ENCODE measurements around the gene CEP72. TPM values are rescaled to one million over a fixed set of nuclear protein-coding genes. Genes with fewer than 3 reads are reported as not detected.

Gene CEP72, protein sequence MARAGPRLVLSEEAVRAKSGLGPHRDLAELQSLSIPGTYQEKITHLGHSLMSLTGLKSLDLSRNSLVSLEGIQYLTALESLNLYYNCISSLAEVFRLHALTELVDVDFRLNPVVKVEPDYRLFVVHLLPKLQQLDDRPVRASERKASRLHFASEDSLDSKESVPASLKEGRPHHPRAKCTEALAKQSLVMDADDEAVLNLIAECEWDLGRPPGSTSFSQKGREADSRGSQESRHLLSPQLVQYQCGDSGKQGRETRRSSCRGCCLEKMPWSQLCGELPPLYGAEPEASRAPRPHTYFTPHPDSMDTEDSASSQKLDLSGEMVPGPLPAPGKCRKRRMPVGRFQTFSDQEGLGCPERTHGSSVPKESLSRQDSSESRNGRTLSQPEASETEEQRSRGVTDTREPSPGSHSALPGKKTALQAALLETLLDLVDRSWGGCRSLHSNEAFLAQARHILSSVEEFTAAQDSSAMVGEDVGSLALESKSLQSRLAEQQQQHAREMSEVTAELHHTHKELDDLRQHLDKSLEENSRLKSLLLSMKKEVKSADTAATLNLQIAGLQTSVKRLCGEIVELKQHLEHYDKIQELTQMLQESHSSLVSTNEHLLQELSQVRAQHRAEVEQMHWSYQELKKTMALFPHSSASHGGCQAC
- total RNA-seq: 10 to 100 TPM; 24.8 to 44.2 TPM

DNA sequence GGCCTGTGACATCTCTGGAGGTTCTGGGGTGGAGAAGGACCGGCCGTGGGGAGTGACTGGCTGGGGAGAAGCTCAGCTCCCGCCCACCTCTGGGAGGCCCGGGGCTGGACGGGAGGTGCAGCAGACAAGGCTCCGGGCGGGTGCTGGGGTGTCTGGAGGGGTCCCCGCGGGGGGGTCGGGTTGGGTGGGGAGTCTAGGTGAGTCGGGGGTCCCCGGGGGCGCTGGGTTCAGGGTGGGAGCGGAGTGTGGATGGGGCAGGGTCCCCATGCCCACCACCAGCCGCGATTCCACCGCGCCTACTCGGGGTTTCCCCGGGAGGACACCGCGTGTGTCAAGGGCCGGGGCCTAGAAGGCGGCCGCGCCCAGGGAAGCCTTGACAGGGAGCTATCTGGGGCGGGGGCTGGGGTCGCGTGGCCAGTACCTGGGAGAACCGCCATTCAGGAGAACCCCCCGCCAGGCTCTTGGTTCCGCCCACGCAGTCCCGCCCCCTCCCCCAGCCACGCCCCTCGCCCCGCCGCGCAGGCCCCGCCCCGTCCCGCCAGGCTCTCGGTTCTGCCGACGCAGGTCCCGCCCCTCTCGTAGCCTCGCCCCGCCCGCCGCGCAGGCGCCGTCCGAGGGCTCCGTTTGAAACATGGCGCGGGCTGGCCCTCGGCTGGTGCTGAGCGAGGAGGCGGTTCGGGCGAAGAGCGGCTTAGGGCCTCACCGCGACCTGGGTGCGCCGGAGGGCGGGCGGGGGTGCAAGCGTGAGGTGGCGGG, at the start of gene CEP72:
TSS of gene CEP72 (plus strand) at position 610 of the 756 bp plus-strand sequence. CDS start at position 632, 22 bp downstream.
- ATAC-seq (peak; percentile 93), DNase-seq (ENCODE audit: low spot score in 2 of 2) (peak; percentile 91 to 92)
- H3K36me3 Mint-ChIP-seq: peaks cover 15 to 37% of the 10 kb centered on the region in 2 donors
- H3K27ac Mint-ChIP-seq: peak within 1 kb of the TSS; percentile 88 to 91
- H3K9me3 Mint-ChIP-seq: peaks cover 0 to 5% of the 10 kb centered on the region in 2 donors

DNA sequence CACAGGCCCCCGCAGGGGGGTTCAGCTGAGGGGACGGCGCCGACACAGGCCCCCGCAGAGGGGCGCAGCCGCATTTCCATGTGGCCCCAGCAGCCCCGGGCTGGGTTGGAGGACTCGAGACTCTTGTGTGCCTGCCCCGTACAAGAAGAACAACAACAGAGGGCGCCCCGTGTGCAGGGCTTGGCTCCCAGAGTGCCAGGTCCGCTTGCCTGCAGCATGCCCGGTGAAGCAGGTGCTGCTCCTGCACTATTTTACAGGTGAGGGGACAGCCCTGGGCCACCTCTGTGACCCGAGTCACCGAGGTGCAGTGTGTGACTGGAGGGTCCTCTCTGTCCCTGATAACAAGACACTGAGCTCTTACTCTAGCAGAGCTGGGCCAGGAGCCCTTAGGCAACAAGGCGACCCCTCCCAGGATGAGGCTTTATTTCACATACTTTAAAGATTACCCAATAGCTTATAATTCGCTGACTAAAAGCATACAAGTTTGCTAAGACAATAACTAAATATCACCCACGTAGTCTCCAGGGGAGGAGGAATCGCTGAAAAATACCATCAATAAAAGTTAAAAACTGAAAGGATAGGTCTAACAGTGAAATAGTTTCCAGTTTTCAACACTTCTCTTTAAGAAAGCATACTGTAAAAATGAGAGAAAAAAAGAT, 46.2 kb upstream of the CEP72 start:
- Mint-ChIP-seq H3K9me3 (no peaks in the 10 kb centered on the region), H3K36me3 (no peaks in the 10 kb centered on the region), H3K27ac (no peak overlapping the region)
- ATAC-seq: no peak
- DNase-seq (ENCODE audit: low spot score in 2 of 2): no peak

DNA sequence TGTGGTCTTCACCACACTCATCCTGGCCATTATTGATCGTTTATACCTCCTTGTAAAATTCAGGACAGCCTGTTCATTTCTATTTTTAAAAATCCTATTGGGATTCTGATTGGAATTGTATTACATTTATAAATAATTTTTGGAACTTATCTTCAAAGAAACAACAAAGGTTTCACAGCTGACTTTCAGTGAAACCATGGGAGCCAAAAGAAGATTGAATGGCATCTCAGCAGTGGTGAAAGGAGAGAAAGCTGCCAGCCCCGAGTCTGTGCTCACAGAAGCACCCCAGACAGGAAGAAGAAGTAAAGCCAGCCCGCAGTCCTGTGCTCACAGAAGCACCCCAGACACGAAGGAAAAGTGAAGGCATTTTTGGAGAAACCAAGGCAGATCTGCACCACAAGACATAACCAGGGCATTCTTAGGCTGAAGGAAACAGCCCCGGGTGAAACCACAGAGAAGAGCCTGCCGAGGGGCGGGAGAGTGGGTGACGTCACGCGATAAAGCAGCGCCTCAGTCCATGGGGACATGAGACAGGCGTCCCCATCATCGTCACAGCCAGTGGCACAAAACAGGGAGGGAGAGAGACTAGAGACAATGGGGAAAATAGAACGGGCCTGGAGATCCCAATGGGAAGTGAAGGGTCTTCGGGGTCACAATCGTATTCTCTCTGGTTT, 45.4 kb upstream of the CEP72 start:
- ATAC-seq (no peak), DNase-seq (ENCODE audit: low spot score in 2 of 2) (no peak)
- Mint-ChIP-seq H3K36me3 (no peaks in the 10 kb centered on the region), H3K9me3 (no peaks in the 10 kb centered on the region), H3K27ac (no peak overlapping the region)

DNA sequence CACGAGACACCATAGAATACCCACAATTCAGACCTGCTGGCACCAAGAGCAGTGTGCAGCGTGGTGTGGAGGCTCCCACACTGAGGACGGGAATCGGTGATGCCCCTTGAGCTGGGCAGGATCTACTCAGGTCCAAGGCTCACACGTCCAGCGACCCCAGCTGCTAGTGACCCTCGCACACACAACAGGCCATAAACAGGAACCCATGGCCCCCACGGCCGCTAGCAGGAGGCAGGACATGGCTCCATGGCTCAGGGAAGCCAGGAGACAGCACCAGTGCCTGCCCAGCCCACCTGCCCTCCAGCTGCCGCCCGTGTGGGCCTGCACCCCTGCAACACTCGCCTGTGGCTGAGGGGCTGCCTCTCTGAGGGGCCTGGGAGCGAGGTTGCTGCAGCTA, 44.5 kb upstream of the CEP72 start:
- no peak for DNase-seq (ENCODE audit: low spot score in 2 of 2)
- no peak for ATAC-seq
- Mint-ChIP-seq H3K27ac (no peak overlapping the region), H3K36me3 (no peaks in the 10 kb centered on the region), H3K9me3 (no peaks in the 10 kb centered on the region)

DNA sequence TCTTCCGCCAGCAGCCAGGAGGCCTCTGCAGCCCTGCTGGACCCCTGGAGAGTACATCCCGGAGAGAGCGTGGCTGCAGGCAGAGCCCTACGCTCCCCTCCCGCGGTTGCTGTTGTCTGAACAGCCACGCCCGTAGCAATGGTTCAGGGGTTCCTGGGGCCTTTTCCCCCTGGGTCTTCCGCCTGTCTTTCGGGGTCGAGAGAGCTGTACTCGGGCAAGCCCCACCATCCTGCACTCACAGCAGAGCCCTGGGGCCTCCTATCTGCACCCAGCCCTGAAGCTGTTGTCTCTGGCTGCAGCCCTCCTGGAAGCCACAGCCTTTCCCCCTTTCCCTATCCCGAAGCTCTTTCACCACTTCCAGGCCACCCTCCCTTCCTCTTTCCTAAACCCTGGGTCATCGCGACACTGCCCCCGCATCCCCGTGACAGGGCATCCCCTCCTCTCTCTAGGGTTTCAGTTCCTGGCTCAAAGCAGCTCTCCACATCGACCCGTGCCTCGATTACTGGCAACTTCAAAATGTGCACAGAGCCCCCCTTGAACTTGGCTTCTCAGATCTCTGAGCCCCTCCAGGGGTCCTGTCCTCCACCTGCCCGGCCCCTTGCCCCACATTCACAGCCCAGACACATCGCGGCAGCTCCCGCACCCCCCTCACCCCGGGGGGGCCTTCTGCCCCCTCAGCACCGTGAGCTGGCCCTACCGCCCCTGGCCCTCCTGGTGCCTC, 43.9 kb upstream of the CEP72 start:
- Mint-ChIP-seq H3K27ac (no peak overlapping the region), H3K36me3 (no peaks in the 10 kb centered on the region), H3K9me3 (no peaks in the 10 kb centered on the region)
- no peak for ATAC-seq
- no peak for DNase-seq (ENCODE audit: low spot score in 2 of 2)

DNA sequence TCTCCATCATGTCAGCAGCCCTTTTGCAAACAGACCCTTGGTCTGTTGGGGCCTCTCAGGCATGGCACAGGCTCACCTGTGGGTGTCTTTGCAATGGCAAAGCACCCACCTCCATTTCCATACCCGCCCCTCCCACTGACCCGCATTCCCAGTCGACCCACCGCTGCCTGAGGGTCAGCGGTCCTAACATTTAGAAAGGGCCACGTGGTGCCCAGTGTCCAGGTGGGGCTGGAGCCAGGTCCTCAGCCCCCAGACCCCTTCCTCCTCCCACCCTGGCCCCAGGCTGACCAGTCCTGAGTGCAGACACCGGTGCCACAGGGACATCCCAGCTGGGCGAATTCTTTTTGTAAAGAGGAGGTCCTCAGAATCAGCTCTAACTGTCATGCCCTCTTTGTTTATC, 43.3 kb upstream of the CEP72 start:
- no peaks in the 10 kb centered on the region for H3K36me3 Mint-ChIP-seq
- H3K9me3 Mint-ChIP-seq: no peaks in the 10 kb centered on the region
- no peak for DNase-seq (ENCODE audit: low spot score in 2 of 2)
- no peak for ATAC-seq
- H3K27ac Mint-ChIP-seq: no peak overlapping the region

DNA sequence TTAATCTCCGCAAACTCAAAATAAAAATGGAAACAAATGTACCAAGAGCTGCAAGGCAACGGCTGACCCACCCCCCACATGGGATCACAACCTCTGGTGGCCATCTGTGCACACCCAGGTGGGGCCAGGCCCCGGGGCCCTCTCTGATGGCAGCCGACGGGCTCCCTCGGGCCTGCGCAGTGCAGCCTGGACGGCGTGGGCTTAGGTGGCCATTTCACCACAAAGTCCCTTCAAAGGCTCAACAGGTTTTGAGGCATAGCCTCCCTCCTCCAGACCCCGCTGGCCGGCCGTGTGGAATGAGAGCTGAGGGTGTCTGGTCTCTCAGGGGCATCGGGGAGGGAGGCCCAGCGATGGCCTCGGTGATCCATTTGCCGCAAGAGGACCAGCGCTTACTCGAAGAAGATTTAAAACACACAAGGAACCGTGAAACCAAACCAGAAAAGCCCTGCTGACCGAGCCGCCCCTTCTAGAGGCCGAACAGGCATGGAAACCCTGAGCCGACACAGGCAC, 42.7 kb upstream of the CEP72 start:
- no peak for ATAC-seq
- DNase-seq (ENCODE audit: low spot score in 2 of 2): no peak
- H3K27ac Mint-ChIP-seq: no peak overlapping the region
- H3K9me3 Mint-ChIP-seq: no peaks in the 10 kb centered on the region
- H3K36me3 Mint-ChIP-seq: no peaks in the 10 kb centered on the region

DNA sequence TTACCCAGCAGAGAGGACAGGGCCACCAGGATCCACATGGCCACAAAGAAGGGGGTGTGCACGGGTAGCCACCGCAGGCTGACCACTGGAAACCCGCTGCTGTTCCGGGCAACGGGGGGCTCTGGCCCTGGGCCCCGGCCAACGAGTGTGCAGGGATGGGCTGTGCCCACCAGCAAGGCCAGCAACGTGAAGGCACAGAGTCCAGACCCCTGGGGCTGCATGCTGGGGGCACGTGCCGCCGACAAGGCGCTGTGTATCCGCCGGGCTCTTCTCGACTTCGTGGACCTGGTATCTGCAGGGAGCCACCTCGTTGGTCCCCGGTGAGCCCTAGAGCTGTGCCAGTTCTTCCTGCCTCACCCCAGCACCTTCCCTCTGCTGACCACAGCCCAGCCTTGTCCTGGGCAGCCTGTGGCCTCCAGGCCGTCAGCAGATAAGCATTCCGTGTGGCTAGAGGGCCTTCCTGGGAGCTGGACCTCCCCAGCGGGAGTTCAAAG, 42.2 kb upstream of the CEP72 start:
- peaks cover 0 to 2% of the 10 kb centered on the region in 2 donors for H3K36me3 Mint-ChIP-seq
- DNase-seq (ENCODE audit: low spot score in 2 of 2): no peak
- no peak for ATAC-seq
- peaks cover 0 to 1% of the 10 kb centered on the region in 2 donors for H3K9me3 Mint-ChIP-seq
- H3K27ac Mint-ChIP-seq: no peak overlapping the region

DNA sequence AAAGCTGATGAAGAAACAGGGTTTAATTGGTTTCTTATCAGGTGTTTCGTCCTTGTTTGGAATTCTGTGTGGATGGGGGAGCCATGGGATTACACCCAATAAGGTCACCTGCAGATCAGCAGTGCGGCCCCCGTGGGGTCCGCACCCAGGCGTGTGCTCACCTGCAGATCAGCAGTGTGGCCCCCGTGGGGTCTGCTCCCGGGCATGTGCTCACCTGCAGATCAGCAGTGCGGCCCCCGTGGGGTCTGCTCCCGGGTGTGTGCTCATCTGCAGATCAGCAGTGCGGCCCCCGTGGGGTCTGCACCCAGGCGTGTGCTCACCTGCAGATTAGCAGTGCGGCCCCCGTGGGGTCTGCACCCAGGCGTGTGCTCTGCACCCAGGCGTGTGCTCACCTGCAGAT, 41.7 kb upstream of the CEP72 start:
- Mint-ChIP-seq H3K9me3 (peaks cover 0 to 7% of the 10 kb centered on the region in 2 donors), H3K36me3 (peaks cover 5 to 7% of the 10 kb centered on the region in 2 donors), H3K27ac (no peak overlapping the region)
- no peak for DNase-seq (ENCODE audit: low spot score in 2 of 2)
- no peak for ATAC-seq

DNA sequence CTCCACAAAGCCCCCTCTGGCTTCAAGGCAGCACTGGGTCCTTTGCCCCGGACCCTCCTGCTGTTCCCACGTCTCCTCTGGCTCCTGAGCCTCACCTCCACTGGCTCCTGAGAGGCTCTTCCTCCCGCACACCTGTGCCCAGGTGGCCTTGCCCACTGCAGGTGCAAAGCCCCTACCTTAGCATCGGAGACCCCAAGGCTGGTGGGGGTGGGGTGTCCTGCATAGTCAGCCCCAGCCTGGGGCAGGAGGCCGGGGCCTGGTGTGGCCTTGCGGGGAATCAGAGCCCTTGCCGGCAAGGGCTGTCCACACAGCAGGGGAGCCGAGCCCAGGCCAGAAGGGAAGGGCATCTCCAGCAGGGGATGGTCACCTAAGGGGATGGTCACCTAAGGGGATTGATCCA, 41.3 kb upstream of the CEP72 start:
- peaks cover 8 to 12% of the 10 kb centered on the region in 2 donors for H3K36me3 Mint-ChIP-seq
- peaks cover 0 to 11% of the 10 kb centered on the region in 2 donors for H3K9me3 Mint-ChIP-seq
- ATAC-seq (no peak), DNase-seq (ENCODE audit: low spot score in 2 of 2) (no peak)
- H3K27ac Mint-ChIP-seq: no peak overlapping the region

DNA sequence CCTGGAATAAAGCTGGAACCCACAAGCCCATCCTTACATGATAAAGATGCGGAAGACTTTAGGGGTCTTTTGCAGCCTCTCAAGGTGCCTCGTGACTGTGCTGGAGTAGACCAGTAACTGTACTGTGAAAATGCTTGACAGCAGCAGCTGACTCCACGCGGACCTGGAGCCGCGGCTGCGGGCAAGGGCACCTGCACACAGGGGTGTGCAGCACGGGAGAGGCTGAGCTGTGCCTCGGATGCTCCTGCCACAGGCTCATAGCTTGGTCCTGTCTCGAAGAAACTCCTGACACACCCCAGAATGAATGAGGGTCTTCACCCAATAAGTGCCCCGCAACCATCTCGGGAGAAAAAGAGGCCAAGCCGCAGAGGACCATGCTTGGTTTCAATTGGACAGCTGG, 40.3 kb upstream of the CEP72 start:
- DNase-seq (ENCODE audit: low spot score in 2 of 2): no peak
- no peak for ATAC-seq
- Mint-ChIP-seq H3K27ac (no peak overlapping the region), H3K36me3 (peaks cover 8 to 16% of the 10 kb centered on the region in 2 donors), H3K9me3 (peaks cover 4 to 14% of the 10 kb centered on the region in 2 donors)

DNA sequence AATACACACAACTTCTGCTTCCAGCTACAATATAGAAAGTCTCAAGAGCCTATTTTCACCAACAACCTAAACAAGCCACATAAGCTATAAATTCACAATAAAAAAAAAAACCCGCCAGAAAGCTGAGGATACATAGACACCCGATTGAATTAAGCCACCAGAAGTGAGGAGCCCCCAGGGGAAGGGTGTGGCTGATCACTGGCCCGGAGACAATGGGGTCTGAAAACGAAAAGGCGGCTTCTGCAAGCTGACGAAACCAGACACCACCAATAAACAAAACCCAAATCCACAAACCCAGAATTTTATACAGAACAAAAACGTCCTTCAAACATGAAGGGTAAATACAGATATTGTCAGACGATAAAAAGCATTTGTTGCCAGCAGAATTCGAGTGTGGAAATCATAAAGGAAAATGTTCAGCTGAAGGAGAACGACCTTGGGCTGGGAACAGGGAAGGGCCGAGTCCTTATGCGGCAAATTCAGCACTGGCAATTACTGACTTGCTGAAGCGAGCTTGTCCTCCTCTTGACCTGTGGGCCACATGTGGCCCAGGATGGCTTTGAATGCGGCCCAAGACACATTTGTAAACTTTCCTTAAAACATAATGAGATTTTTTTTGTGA, 39.6 kb upstream of the CEP72 start:
- ATAC-seq: no peak
- DNase-seq (ENCODE audit: low spot score in 2 of 2): no peak
- Mint-ChIP-seq H3K36me3 (peaks cover 8 to 16% of the 10 kb centered on the region in 2 donors), H3K9me3 (peaks cover 6 to 14% of the 10 kb centered on the region in 2 donors), H3K27ac (no peak overlapping the region)

DNA sequence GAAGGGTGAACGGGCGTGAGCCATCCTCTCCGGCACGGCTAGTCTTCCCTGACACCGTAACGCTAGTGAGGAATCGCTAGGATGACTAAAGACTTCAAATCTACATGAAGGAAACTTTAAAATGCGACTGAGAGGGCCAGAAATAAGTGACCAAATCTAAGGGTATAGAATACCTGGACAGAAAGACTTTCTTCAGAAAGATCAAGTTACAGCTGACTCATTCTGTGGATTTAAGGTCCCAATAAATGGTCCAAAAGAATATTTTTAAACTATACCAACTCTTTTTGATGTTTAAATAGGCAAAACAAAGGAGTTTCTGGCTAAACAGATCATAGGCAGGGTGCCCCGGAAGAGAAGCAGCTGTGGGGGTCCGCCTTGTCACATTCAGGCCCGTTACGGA, 38.9 kb upstream of the CEP72 start:
- Mint-ChIP-seq H3K27ac (no peak overlapping the region), H3K9me3 (peaks cover 12 to 14% of the 10 kb centered on the region in 2 donors), H3K36me3 (peaks cover 8 to 16% of the 10 kb centered on the region in 2 donors)
- DNase-seq (ENCODE audit: low spot score in 2 of 2): no peak
- no peak for ATAC-seq

DNA sequence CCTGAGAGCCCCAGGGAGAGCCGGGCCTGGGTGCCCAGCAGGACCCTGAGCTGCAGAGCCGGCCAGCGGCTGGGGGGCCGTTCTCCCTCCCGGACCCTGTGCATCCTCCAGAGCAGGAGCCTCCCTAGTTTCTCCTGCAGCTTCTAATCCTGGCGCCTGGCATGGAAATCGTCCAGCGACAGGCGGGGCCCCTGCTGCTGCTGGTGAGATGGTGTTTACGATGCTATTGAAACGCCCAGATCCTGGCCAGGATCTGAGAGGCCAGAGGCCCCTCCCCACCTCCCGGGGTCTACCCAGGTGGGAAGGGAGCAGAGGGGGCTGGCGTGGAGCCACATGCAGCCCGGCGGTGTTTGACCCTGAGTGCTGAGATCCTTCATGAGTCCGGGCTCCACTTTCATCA, 38.2 kb upstream of the CEP72 start:
- H3K36me3 Mint-ChIP-seq: peaks cover 8 to 16% of the 10 kb centered on the region in 2 donors

DNA sequence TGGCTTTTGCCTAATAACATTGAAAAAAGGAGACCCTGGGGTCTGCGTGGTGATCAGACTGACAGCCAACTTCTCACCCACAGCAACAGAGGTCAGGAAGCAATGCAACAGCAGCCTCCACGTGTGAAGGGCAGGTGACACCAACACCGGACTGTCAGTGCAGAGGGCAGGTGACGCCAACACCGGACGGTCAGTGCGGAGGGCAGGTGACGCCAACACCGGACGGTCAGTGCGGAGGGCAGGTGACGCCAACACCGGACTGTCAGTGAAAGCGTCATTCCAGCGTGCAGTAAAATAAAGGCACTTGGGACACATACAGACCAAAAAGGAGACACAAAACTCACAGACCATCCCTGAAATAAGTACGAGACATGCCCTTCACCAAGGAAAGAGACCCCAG, 37.2 kb upstream of the CEP72 start:
- ATAC-seq (no peak), DNase-seq (ENCODE audit: low spot score in 2 of 2) (no peak)
- H3K36me3 Mint-ChIP-seq: peaks cover 8 to 16% of the 10 kb centered on the region in 2 donors
- peaks cover 12 to 14% of the 10 kb centered on the region in 2 donors for H3K9me3 Mint-ChIP-seq
- H3K27ac Mint-ChIP-seq: no peak overlapping the region

More for the DNA sequence above, 38.2 kb upstream of the CEP72 start:
- no peak overlapping the region for H3K27ac Mint-ChIP-seq
- DNase-seq (ENCODE audit: low spot score in 2 of 2) (no peak), ATAC-seq (no peak)
- peaks cover 12 to 14% of the 10 kb centered on the region in 2 donors for H3K9me3 Mint-ChIP-seq

Data from activated naive CD4-positive, alpha-beta T cell treated with anti-CD3 and anti-CD28 coated beads, Interleukin-2, amount 50 U/mL, for 72 hours (primary cell).